OCI-LY1 (cell line): Measurements from ENCODE around the gene PRKACA.

Experiments
- CTCF ChIP-seq: fragments of 200-600 bp; sonication (generic), shearing (Covaris generic); IDR thresholded peaks from 2 replicates; pipeline ENCODE4 v1.5.1; 2017; ENCODE audit warnings: mild to moderate bottlenecking, antibody characterized with exemption, low read length, moderate library complexity, mixed read lengths
- EZH2 ChIP-seq: fragments of 200-600 bp; sonication (generic), shearing (Covaris generic); IDR thresholded peaks from 2 replicates; pipeline ENCODE4 v1.8.0; 2017; ENCODE audit warnings: borderline replicate concordance, mixed run types, mild to moderate bottlenecking, antibody characterized with exemption, low read length, moderate library complexity, mixed read lengths

GRCh38 chr19:14146789-14147216, 29.2 kb upstream of the PRKACA start:
- no peak for TF ChIP-seq CTCF
- TF ChIP-seq EZH2, result no peak
